ENCODE data around the gene DUSP1.

- TF ChIP-seq YY1 (IDR thresholded peaks at IDR 0.05; ENCODE audit: low read depth) (no peak), REST (IDR thresholded peaks at IDR 0.05; ENCODE audit: low read depth) (no peak), MAX (IDR thresholded peaks at IDR 0.05) (no peak), CEBPB (IDR thresholded peaks at IDR 0.05) (no peak), EP300 (IDR thresholded peaks at IDR 0.05; ENCODE audit: borderline replicate concordance) (no peak)
These were observed 5.2 kb upstream of the DUSP1 start for GRCh38 chr5:172776235-172776594.

All from Ishikawa (cell line).